Omental fat pad (tissue), 4 donors: Measurements from ENCODE around the gene AOPEP. TPM values are rescaled to one million over a fixed set of nuclear protein-coding genes. Genes with fewer than 3 reads are reported as not detected.

Experiments used
- ATAC-seq: fragments of 150-250 bp; one replicate; pipeline ENCODE4 v1.9.1; 2016; ENCODE audit warnings: mild to moderate bottlenecking, moderate library complexity; ENCODE audit not compliant: low FRiP score
- DNase-seq: peaks from one replicate; pipeline ENCODE4 v3.0.0-alpha.2; 2019; ENCODE audit warnings: low spot score
- CTCF ChIP-seq, 3 donors: fragments of 450-650 bp; IDR thresholded peaks; one replicate each; pipeline ENCODE4 v1.5.1; 2016 to 2017; ENCODE audit warnings: antibody characterized with exemption in 3 of 3, mild to moderate bottlenecking in 3 of 3, moderate library complexity in 2 of 3
- total RNA-seq, 4 donors: library from RNA; depleted of rRNA; stranded (reverse); fragments of >200 nt; gene quantifications; one replicate each; pipeline ENCODE4 v1.1.0, GENCODE V29; 2016

AOPEP gene
- total RNA-seq: 100 to 1,000 TPM in 1 of 4 donors, 10 to 100 TPM in 3; 45.9 to 102 (median 55.1) TPM

GRCh38 chr9:94726495-94727191 lies at the start of gene AOPEP:
TSS of gene AOPEP (plus strand) at chr9:94726699. CDS start at chr9:94759784, 33,085 bp downstream.
- no peak for TF ChIP-seq CTCF (IDR thresholded peaks at IDR 0.05)
- DNase-seq: peak; percentile 96

GRCh38 chr9:94677929-94678328 lies 48.6 kb upstream of the AOPEP start:
- no peak for TF ChIP-seq CTCF (IDR thresholded peaks at IDR 0.05)
- DNase-seq (no peak), ATAC-seq (no peak)

More at GRCh38 chr9:94726495-94727191, at the start of gene AOPEP:
- peak; percentile 100 for ATAC-seq

GRCh38 chr9:94679587-94679986 lies 46.9 kb upstream of the AOPEP start:
- TF ChIP-seq CTCF (IDR thresholded peaks at IDR 0.05): no peak
- ATAC-seq (no peak), DNase-seq (no peak)

GRCh38 chr9:94680020-94680419 lies 46.5 kb upstream of the AOPEP start:
- DNase-seq (no peak), ATAC-seq (no peak)
- no peak for TF ChIP-seq CTCF (IDR thresholded peaks at IDR 0.05)

- ATAC-seq: no peak
- no peak for DNase-seq
- no peak for TF ChIP-seq CTCF (IDR thresholded peaks at IDR 0.05)
These were observed 45.9 kb upstream of the AOPEP start for GRCh38 chr9:94680621-94681020.

- peak; percentile 39 for DNase-seq
- no peak for TF ChIP-seq CTCF (IDR thresholded peaks at IDR 0.05)
These were observed 45.0 kb upstream of the AOPEP start for GRCh38 chr9:94681508-94681907.

GRCh38 chr9:94685359-94685758 lies 41.1 kb upstream of the AOPEP start:
- no peak for ATAC-seq

More at GRCh38 chr9:94681508-94681907, 45.0 kb upstream of the AOPEP start:
- ATAC-seq: peak; percentile 84

More at GRCh38 chr9:94685359-94685758, 41.1 kb upstream of the AOPEP start:
- no peak for TF ChIP-seq CTCF (IDR thresholded peaks at IDR 0.05)
- DNase-seq: no peak
